HepG2 (cell line): ENCODE data around the gene HS6ST2. TPM values are rescaled to one million over a fixed set of nuclear protein-coding genes. Genes with fewer than 3 reads are reported as not detected.

Source experiments
- ATAC-seq: fragments of 200-7000 bp; cut with Tn5 transposase; 3 replicates; pipeline ENCODE4 v1.9.1; 2020; ENCODE audit warnings: mild to moderate bottlenecking, moderate library complexity
- BruUV-seq: library from RNA; stranded (reverse); fragments of 400-500 nt; replicated peaks from 2 replicates; lab custom pipeline; 2021; lab: Mats Ljungman, UMichigan
- CTCF ChIA-PET: fragments of 300-600 bp; formaldehyde crosslinking; extraction: SDS; loops from one replicate; lab custom pipeline; 2021; ENCODE audit warnings: low total read pairs, inconsistent platforms, low intra/inter-chr PET ratio; lab: Yijun Ruan, JAX
- POLR2A ChIA-PET: fragments of 350-600 bp; sonication (Branson Sonifier 250); formaldehyde crosslinking; loops from one replicate; lab custom pipeline; 2020; ENCODE audit warnings: antibody characterized with exemption, inconsistent platforms; lab: Yijun Ruan, JAX
- DNase-seq: peaks from one replicate; pipeline ENCODE4 v3.0.0-alpha.2; 2015; ENCODE audit warnings: low spot score
- FAIRE-seq: peaks from 3 replicates; lab custom pipeline; 2011; peaks lifted over from hg19 to GRCh38; lab: Jason Lieb, UNC
- H2AFZ ChIP-seq: one replicate; pipeline ENCODE4 v1.6.1; 2011; ENCODE audit warnings: low read length, inconsistent platforms
- H3K27ac ChIP-seq: fragments of 300-600 bp; 3 replicates; pipeline ENCODE4 v1.8.0; 2011; ENCODE audit warnings: mixed run types, mild to moderate bottlenecking, mixed read lengths, low read length, inconsistent platforms; ENCODE audit not compliant: insufficient read depth; ENCODE audit errors: extremely low read length
- H3K27me3 ChIP-seq, 2 experiments: fragments of 200-600 bp in 1 of 2; 2 replicates in 1 of 2; 3 replicates in 1 of 2; pipeline versions ENCODE4 v1.6.0 to v1.8.0; 2011; ENCODE audit warnings: low read length in 2 of 2, mild to moderate bottlenecking in 2 of 2, moderate library complexity in 2 of 2, inconsistent platforms in 1 of 2; ENCODE audit not compliant: insufficient read depth in 2 of 2, control insufficient read depth in 1 of 2
- H3K36me3 ChIP-seq, 2 experiments: fragments of 200-600 bp in 1 of 2; replicated peaks in 1 of 2; 2 replicates in 1 of 2; 3 replicates in 1 of 2; pipeline versions ENCODE4 v1.5.1 to v1.8.0; 2011; ENCODE audit warnings: low read length in 2 of 2, inconsistent platforms in 1 of 2; ENCODE audit not compliant: insufficient read depth in 2 of 2, control insufficient read depth in 1 of 2
- H3K4me1 ChIP-seq: 2 replicates; pipeline ENCODE4 v1.5.1; 2012; ENCODE audit warnings: low read length, inconsistent platforms; ENCODE audit not compliant: insufficient read depth
- H3K4me2 ChIP-seq: 2 replicates; pipeline ENCODE4 v1.6.0; 2011; ENCODE audit warnings: low read depth, low read length, inconsistent platforms
- H3K4me3 ChIP-seq, 3 experiments: fragments of 200-600 bp in 1 of 3; sonication (generic), shearing (Covaris generic) in 1 of 3; replicated peaks in 1 of 3; 2 replicates each; pipeline ENCODE4 v1.5.1; 2011 to 2016; ENCODE audit warnings: low read length in 3 of 3, inconsistent platforms in 2 of 3, low read depth in 2 of 3, mild to moderate bottlenecking in 2 of 3, control low read depth in 1 of 3, mixed read lengths in 1 of 3; ENCODE audit not compliant: insufficient read depth in 1 of 3
- H3K79me2 ChIP-seq: one replicate; pipeline ENCODE4 v1.6.1; 2011; ENCODE audit warnings: low read length, inconsistent platforms; ENCODE audit not compliant: insufficient read depth
- H3K9ac ChIP-seq: 2 replicates; pipeline ENCODE4 v1.6.0; 2011; ENCODE audit warnings: mild to moderate bottlenecking, low read depth, low read length, inconsistent platforms; ENCODE audit not compliant: insufficient read depth
- H3K9me3 ChIP-seq: 2 replicates; pipeline ENCODE4 v1.5.1; 2012; ENCODE audit warnings: mild to moderate bottlenecking, low read length
- H4K20me1 ChIP-seq: 2 replicates; pipeline ENCODE4 v1.6.0; 2011; ENCODE audit warnings: inconsistent platforms, mild to moderate bottlenecking, low read length, moderate library complexity; ENCODE audit not compliant: insufficient read depth
- IRF2 ChIP-seq: IDR thresholded peaks from 2 replicates; pipeline ENCODE4 v1.6.1; 2018; ENCODE audit warnings: missing genetic modification reagents, missing compliant biosample characterization
- MAFF ChIP-seq: IDR thresholded peaks from 2 replicates; pipeline ENCODE4 v1.6.1; 2011; ENCODE audit warnings: low read depth, low read length, improper control_type of control experiment
- MAFK ChIP-seq, 2 experiments: IDR thresholded peaks in 1 of 2; conservative IDR thresholded peaks in 1 of 2; 2 replicates each; pipeline ENCODE4 v1.6.1; 2011; ENCODE audit warnings: improper control_type of control experiment in 2 of 2, low read length in 2 of 2
- MXD4 ChIP-seq: IDR thresholded peaks from 2 replicates; pipeline ENCODE4 v1.6.1; 2016; ENCODE audit warnings: mild to moderate bottlenecking, missing biosample characterization, missing genetic modification reagents
- RBM39 ChIP-seq: fragments of 200-400 bp; formaldehyde crosslinking; IDR thresholded peaks from one replicate; pipeline ENCODE4 v1.6.1; 2018; ENCODE audit warnings: antibody characterized with exemption, mild to moderate bottlenecking, low read depth, low read length; ENCODE audit not compliant: poor library complexity, severe bottlenecking
- SSRP1 ChIP-seq: IDR thresholded peaks from 2 replicates; pipeline ENCODE4 v1.6.1; 2016; ENCODE audit warnings: control low read depth
- ZNF256 ChIP-seq: sonication (generic); formaldehyde crosslinking; conservative IDR thresholded peaks from 2 replicates; pipeline ENCODE4 v1.4.0; 2020; ENCODE audit warnings: missing genetic modification reagents
- WGBS: methylation state at CpG from one replicate; pipeline ENCODE4 v1.1.6; 2017; ENCODE audit warnings: low lambda C conversion rate; 5-methylcytosine and 5-hydroxymethylcytosine counted together
- in situ Hi-C: cut with HindIII; loops from 2 replicates; pipeline ENCODE4 v1.10.0; 2017; ENCODE audit warnings: low pct_unique_long_range_greater_than_20kb; ENCODE audit not compliant: extremely low pct_ligation_motif_present
- intact Hi-C: fragments of 100-400 bp; cut with micrococcal nuclease; formaldehyde crosslinking; loops from one replicate; pipeline ENCODE4 v1.10.0; 2022; ENCODE audit not compliant: unreplicated experiment
- polyA plus RNA-seq, 8 experiments: library from polyadenylated mRNA; depleted of rRNA in 3 of 8; stranded (reverse) in 7 of 8; unstranded in 1 of 8; fragments of >200 nt; fragmentation: Illumina TruSeq in 4 of 8; extraction: Trizol in 4 of 8; gene quantifications; 2 replicates each; pipeline versions ENCODE4 v1.2.1 to v1.2.3, GENCODE V29; 2011 to 2016; ENCODE audit warnings: low read depth in 4 of 8, missing spikeins in 1 of 8, mixed read lengths in 1 of 8; ENCODE audit not compliant: insufficient read depth in 1 of 8
- total RNA-seq, 5 experiments: library from RNA; depleted of rRNA; stranded (reverse); fragments of >200 nt; fragmentation: Illumina TruSeq; extraction: Trizol; gene quantifications; 2 replicates each; pipeline ENCODE4 v1.2.3, GENCODE V29; 2016; ENCODE audit warnings: low read depth in 1 of 5

Gene HS6ST2
- total and polyA plus RNA-seq, 2 of the 13 experiments (the other 11 are each of a cell fraction or from before 2014, with no cell fraction given): 0.05 TPM; not detected in 1

GRCh38 chrX:132809581-132809980 lies 148.8 kb downstream of the HS6ST2 start:
- H4K20me1 ChIP-seq: no peaks in the 10 kb centered on the region
- no TSS peak for BruUV-seq
- ChIA-PET POLR2A (no interaction called here), CTCF (no interaction called here)
- ATAC-seq (no peak), FAIRE-seq (no peak), DNase-seq (no peak)
- H3K4me1 ChIP-seq: no peaks in the 10 kb centered on the region
- in situ Hi-C loops: no loop called here
- H3K79me2 ChIP-seq: no peaks in the 10 kb centered on the region
- no peaks in the 10 kb centered on the region for H3K9me3 ChIP-seq
- H3K4me2 ChIP-seq: no peak overlapping the region
- H3K36me3 ChIP-seq: no peaks in the 10 kb centered on the region
- 0% methylated on average over 2 of the region's 2 CpGs for WGBS
- H3K4me3 ChIP-seq: no peak overlapping the region
- TF ChIP-seq SSRP1 (CRISPR knock-in tag) (no peak), RBM39 (no peak)
- intact Hi-C loops: no loop called here
- H2AFZ ChIP-seq: no peak overlapping the region
- H3K27ac ChIP-seq: no peak overlapping the region
- H3K27me3 ChIP-seq: no peaks in the 10 kb centered on the region
- H3K9ac ChIP-seq: no peak overlapping the region

DNA sequence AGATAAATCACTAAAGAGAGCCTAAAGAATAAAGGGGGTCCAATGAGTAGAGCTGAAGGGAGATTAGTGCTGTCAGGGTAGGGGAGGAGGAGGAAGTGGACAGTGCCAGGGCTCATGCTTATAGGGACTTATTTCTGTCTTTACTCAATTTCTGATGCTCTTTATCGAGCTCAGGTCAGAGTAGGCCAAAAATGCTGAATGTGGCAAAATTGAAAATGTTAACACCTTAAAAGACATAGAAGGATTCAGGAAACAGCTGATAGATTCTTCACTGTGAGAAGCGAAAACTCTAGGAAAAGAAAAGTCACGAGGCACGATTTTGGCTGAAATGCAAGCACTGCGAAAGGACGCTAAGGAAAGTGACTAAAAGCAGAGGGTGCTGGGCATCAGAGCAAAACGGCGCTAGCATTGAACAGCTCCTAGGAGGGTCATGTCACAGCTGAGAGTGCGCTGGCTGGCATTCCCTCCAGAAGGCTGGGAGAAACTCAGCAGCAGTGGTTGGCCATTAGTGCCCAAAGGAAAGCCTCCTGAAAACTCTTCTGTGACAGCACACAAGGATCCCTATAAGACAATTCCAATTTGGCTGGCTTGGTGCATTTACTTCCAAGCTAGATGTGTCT lies 150.9 kb downstream of the HS6ST2 start:
- no peak overlapping the region for H3K4me2 ChIP-seq
- intact Hi-C loops (no loop called here), in situ Hi-C loops (no loop called here)
- DNase-seq (no peak), FAIRE-seq (no peak), ATAC-seq (no peak)
- H3K36me3 ChIP-seq: no peaks in the 10 kb centered on the region
- H2AFZ ChIP-seq: no peak overlapping the region
- CTCF ChIA-PET: no interaction called here
- H3K4me1 ChIP-seq: no peaks in the 10 kb centered on the region
- no peak overlapping the region for H3K9ac ChIP-seq
- WGBS: 48% methylated on average over 8 of the region's 9 CpGs
- H3K27me3 ChIP-seq: no peaks in the 10 kb centered on the region
- no peak overlapping the region for H3K4me3 ChIP-seq
- TF ChIP-seq MAFK (conservative IDR thresholded peaks at IDR 0.05 in 1 of 2, IDR thresholded peaks at IDR 0.05 in 1 of 2; ENCODE audit: low read length in 2 of 2): peak; percentile 45 to 73; a peak in 3 of 4 replicates
- TF ChIP-seq IRF2: no peak
- TF ChIP-seq MAFF: peak; percentile 50; the same call in 1 of the 2 replicates
- no peak for TF ChIP-seq ZNF256 (CRISPR knock-in tag)
- no peak for TF ChIP-seq MXD4 (CRISPR knock-in tag)
- BruUV-seq: no TSS peak
- no peaks in the 10 kb centered on the region for H4K20me1 ChIP-seq
- no peak overlapping the region for H3K27ac ChIP-seq
- H3K79me2 ChIP-seq: no peaks in the 10 kb centered on the region
- POLR2A ChIA-PET: no interaction called here
- no peaks in the 10 kb centered on the region for H3K9me3 ChIP-seq
